ENCODE data around the gene PROM2. TPM values are rescaled to one million over a fixed set of nuclear protein-coding genes. Genes with fewer than 3 reads are reported as not detected.

Gene PROM2
- total and polyA plus RNA-seq, 4 donors = 0.11 to 1.1 (median 0.24) TPM

DNA sequence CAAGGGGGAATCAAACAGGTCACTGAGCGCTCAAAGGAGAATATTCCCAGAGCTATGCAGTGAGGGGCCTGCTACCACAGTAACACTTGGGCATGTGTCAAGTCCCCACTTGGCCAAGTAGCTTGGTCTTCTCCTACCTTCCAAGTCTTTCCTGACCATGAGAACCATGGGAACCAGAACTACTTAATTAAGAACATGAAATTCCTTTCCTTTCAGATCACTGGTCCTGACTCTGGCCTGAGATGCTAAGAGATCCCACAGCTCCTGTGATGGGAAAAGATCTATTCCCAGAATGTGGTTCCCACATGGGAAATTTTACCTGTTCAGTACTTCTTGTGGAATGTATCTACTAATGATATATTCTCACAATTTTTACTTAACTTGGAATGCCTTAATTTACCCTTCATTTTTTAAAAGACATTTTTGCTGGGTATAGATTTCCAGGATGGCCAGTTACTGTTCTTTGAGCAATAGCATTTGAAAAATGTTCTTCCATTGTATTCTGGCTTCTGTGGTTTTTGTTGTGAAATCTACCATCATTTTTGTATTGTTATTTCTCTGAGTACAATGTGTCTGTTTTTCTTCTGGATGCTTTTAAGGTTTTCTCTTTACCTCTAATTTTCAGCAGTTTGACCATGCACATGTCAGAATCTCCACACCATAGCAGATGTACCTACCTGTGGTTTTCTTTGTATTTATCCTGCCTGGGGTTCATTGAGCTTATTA, 60.8 kb downstream of the PROM2 start:
- Histone ChIP-seq H3K9me3 (ENCODE audit: control insufficient read depth in 4 of 4, low read length in 3 of 4) (no peaks in the 10 kb centered on the region), H3K9ac (ENCODE audit: low read depth in 1 of 2, low read length in 2 of 2) (no peak overlapping the region), H3K4me3 (ENCODE audit: low read depth in 1 of 3, low read length in 3 of 3) (no peak overlapping the region), H3K4me1 (ENCODE audit: control insufficient read depth in 4 of 4, insufficient read depth in 4 of 4, low read length in 3 of 4) (no peaks in the 10 kb centered on the region), H3K36me3 (ENCODE audit: control insufficient read depth in 4 of 4, insufficient read depth in 3 of 4, low read depth in 1 of 4, low read length in 3 of 4) (no peaks in the 10 kb centered on the region), H3K27me3 (ENCODE audit: control insufficient read depth in 4 of 4, insufficient read depth in 4 of 4, low read length in 3 of 4) (no peaks in the 10 kb centered on the region), H3K27ac (ENCODE audit: low read depth in 1 of 2, low read length in 2 of 2) (no peak overlapping the region)
- 98% methylated on average over 1 of the region's 1 CpG for WGBS
- DNase-seq (ENCODE audit: low spot score) = no peak
- TF ChIP-seq, protein P1, sequence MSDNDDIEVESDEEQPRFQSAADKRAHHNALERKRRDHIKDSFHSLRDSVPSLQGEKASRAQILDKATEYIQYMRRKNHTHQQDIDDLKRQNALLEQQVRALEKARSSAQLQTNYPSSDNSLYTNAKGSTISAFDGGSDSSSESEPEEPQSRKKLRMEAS (IDR thresholded peaks at IDR 0.05) = no peak
- TF ChIP-seq, protein P2, sequence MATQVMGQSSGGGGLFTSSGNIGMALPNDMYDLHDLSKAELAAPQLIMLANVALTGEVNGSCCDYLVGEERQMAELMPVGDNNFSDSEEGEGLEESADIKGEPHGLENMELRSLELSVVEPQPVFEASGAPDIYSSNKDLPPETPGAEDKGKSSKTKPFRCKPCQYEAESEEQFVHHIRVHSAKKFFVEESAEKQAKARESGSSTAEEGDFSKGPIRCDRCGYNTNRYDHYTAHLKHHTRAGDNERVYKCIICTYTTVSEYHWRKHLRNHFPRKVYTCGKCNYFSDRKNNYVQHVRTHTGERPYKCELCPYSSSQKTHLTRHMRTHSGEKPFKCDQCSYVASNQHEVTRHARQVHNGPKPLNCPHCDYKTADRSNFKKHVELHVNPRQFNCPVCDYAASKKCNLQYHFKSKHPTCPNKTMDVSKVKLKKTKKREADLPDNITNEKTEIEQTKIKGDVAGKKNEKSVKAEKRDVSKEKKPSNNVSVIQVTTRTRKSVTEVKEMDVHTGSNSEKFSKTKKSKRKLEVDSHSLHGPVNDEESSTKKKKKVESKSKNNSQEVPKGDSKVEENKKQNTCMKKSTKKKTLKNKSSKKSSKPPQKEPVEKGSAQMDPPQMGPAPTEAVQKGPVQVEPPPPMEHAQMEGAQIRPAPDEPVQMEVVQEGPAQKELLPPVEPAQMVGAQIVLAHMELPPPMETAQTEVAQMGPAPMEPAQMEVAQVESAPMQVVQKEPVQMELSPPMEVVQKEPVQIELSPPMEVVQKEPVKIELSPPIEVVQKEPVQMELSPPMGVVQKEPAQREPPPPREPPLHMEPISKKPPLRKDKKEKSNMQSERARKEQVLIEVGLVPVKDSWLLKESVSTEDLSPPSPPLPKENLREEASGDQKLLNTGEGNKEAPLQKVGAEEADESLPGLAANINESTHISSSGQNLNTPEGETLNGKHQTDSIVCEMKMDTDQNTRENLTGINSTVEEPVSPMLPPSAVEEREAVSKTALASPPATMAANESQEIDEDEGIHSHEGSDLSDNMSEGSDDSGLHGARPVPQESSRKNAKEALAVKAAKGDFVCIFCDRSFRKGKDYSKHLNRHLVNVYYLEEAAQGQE (IDR thresholded peaks at IDR 0.05) = no peak
- TF ChIP-seq, protein P3, sequence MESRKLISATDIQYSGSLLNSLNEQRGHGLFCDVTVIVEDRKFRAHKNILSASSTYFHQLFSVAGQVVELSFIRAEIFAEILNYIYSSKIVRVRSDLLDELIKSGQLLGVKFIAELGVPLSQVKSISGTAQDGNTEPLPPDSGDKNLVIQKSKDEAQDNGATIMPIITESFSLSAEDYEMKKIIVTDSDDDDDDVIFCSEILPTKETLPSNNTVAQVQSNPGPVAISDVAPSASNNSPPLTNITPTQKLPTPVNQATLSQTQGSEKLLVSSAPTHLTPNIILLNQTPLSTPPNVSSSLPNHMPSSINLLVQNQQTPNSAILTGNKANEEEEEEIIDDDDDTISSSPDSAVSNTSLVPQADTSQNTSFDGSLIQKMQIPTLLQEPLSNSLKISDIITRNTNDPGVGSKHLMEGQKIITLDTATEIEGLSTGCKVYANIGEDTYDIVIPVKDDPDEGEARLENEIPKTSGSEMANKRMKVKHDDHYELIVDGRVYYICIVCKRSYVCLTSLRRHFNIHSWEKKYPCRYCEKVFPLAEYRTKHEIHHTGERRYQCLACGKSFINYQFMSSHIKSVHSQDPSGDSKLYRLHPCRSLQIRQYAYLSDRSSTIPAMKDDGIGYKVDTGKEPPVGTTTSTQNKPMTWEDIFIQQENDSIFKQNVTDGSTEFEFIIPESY (IDR thresholded peaks at IDR 0.05) = no peak
- TF ChIP-seq FOXA2 (IDR thresholded peaks at IDR 0.05) = no peak
- TF ChIP-seq CTCF (IDR thresholded peaks at IDR 0.05; ENCODE audit: low read depth, low read length, missing input control) = no peak
- no peak for TF ChIP-seq EGR1 (IDR thresholded peaks at IDR 0.05; ENCODE audit: low read depth in 2 of 2)
- TF ChIP-seq HNF4G (IDR thresholded peaks at IDR 0.05) = no peak
- TF ChIP-seq SP1 (IDR thresholded peaks at IDR 0.05) = no peak
- no peak for TF ChIP-seq RXRA (IDR thresholded peaks at IDR 0.05)
- TF ChIP-seq RAD21 (IDR thresholded peaks at IDR 0.05) = no peak
- TF ChIP-seq NR2F2 (IDR thresholded peaks at IDR 0.05) = no peak
- TF ChIP-seq TAF1 (conservative IDR thresholded peaks at IDR 0.05) = no peak
- TF ChIP-seq HNF4A (conservative IDR thresholded peaks at IDR 0.05) = no peak
- no peak for TF ChIP-seq GABPA (IDR thresholded peaks at IDR 0.05 in 1 of 2, conservative IDR thresholded peaks at IDR 0.05 in 1 of 2)
- no peak for TF ChIP-seq JUND (IDR thresholded peaks at IDR 0.05)
- TF ChIP-seq YY1 (IDR thresholded peaks at IDR 0.05) = no peak
- TF ChIP-seq FOXA1 (IDR thresholded peaks at IDR 0.05) = no peak

Measured in liver (tissue), 9 donors.